Measurements from ENCODE around the gene OR6N2.

OR6N2 gene

DNA sequence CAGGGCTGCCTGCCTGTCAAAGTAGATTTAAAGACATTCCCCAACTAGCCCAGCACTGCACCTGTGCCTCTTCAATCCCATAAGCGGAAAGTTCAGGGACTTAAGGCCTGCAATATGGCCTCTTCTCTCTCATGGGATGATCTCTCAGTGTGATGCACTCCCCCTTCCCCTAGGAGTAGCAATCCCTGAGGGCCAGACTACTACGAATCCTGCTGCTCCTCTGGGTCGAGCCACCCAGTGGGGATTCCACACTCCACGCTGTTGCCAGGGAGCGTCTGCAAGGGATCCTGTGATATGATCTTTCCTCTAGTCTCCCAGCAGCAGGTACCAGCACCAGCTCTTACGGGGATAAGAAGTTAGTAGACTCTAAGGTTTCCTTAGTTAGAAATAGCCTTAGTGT lies 13.2 kb upstream of the OR6N2 start:
- no peak overlapping the region for H3K4me3 ChIP-seq (ENCODE audit: low read depth, low read length)
- TF ChIP-seq CTCF (IDR thresholded peaks at IDR 0.05; ENCODE audit: low read depth, low read length) = no peak
- no peak for DNase-seq (ENCODE audit: low read depth, low spot score)
- in situ Hi-C loops (cut with HindIII; ENCODE audit: low sequenced_read_pairs) = no loop called here

DNA sequence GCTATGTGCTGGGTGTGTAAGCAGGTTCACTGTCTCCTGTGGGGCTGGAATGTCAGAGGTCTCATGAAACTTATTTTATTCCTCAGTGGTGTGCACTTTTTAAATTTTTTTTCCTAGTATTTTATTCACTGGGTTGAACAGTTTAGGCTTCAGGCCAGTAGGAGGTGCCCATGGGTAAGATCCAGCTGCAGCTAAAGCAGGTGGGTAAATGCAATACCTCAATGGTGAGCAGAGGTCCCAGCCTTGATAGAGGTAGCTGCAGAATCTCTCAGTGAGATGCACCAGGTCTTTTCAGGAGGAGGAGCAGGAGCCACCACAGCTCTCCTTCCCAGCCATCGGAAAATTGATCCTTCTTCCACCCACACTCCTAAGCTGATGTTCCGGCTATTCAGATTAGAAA lies 12.6 kb upstream of the OR6N2 start:
- no peak overlapping the region for H3K4me3 ChIP-seq (ENCODE audit: low read depth, low read length)
- in situ Hi-C loops (cut with HindIII; ENCODE audit: low sequenced_read_pairs) = no loop called here
- TF ChIP-seq CTCF (IDR thresholded peaks at IDR 0.05; ENCODE audit: low read depth, low read length) = no peak
- DNase-seq (ENCODE audit: low read depth, low spot score) = no peak

GRCh38 chr1:158771950-158772866 lies 8.8 kb downstream of the OR6N2 start, which contains the start of gene OR6N1:
Gene OR6N1 (minus strand): TSS chr1:158772195. CDS start chr1:158766682, 5,513 bp downstream.
- in situ Hi-C loops (cut with HindIII; ENCODE audit: low sequenced_read_pairs) = no loop called here
- TF ChIP-seq CTCF (IDR thresholded peaks at IDR 0.05; ENCODE audit: low read depth, low read length) = no peak
- H3K4me3 ChIP-seq (ENCODE audit: low read depth, low read length) = no peak within 1 kb of the TSS
- no peak for DNase-seq (ENCODE audit: low read depth, low spot score)

- DNase-seq (ENCODE audit: low read depth, low spot score) = no peak
- in situ Hi-C loops (cut with HindIII; ENCODE audit: low sequenced_read_pairs) = no loop called here
- H3K4me3 ChIP-seq (ENCODE audit: low read depth, low read length) = no peak within 1 kb of the TSS
- no peak for TF ChIP-seq CTCF (IDR thresholded peaks at IDR 0.05; ENCODE audit: low read depth, low read length)
Measured at GRCh38 chr1:158754420-158754819, 26.6 kb downstream of the OR6N2 start, which contains the start of gene OR6K6. Gene OR6K6 (plus strand): TSS chr1:158754720. CDS start chr1:158754888, 168 bp downstream.

DNA sequence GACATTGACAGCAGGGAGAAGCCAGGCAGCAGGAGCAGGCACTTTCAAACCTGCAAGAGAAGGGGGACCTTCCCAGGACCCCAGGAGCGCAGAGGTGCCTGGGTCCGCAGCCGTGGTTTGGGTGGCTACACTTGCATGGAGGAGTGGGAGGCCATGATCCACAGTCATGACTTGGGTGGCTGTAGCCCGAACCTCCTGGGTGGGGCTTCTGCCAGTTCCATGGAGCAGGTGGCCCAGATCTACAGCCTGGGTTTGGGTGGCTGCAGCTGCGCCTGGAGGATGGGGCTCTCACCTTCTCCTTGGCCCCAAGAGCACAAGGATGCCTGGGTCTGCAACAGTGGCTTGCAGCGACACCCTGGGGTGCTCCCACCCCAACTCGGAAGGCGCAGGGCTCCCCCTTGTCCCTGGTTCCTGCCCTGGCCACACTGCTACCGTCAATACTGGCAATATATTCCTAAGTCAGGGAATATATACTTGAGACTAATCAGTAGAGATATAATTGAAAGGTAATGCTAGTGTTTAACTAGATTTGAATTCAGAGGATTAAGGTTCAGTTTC lies 28.8 kb downstream of the OR6N2 start:
- H3K4me3 ChIP-seq (ENCODE audit: low read depth, low read length) = no peak overlapping the region
- no peak for DNase-seq (ENCODE audit: low read depth, low spot score)
- in situ Hi-C loops (cut with HindIII; ENCODE audit: low sequenced_read_pairs) = no loop called here
- TF ChIP-seq CTCF (IDR thresholded peaks at IDR 0.05; ENCODE audit: low read depth, low read length) = no peak

DNA sequence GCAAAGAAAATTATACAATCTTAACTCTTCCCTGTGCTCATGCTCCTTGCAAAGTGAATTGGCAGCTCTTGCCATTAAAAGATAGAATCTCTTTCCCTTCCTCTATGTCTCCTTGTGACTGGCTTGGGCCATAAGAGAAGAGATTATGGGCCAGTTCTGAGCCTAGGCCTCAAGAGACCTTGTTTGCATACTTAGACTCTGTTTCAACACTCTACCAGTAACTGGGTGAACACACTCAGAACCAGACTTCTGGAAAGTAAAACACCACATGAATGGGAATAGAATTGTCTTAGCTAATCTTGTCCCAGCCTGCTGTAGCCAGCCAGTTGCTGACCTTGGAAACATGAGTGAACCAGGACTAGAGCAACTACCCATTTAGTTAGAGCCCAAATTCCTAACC lies 45.2 kb downstream of the OR6N2 start:
- TF ChIP-seq CTCF (IDR thresholded peaks at IDR 0.05; ENCODE audit: low read depth, low read length) = no peak
- H3K4me3 ChIP-seq (ENCODE audit: low read depth, low read length) = no peak overlapping the region
- DNase-seq (ENCODE audit: low read depth, low spot score) = no peak
- in situ Hi-C loops (cut with HindIII; ENCODE audit: low sequenced_read_pairs) = no loop called here

Measured in astrocyte of the spinal cord (primary cell).